ENCODE measurements around the gene DOK3. TPM values are rescaled to one million over a fixed set of nuclear protein-coding genes. Genes with fewer than 3 reads are reported as not detected.

The DOK3 gene
- total RNA-seq, 6 donors from 2014 or later = 17.4 to 113 (median 75.9) TPM

DNA sequence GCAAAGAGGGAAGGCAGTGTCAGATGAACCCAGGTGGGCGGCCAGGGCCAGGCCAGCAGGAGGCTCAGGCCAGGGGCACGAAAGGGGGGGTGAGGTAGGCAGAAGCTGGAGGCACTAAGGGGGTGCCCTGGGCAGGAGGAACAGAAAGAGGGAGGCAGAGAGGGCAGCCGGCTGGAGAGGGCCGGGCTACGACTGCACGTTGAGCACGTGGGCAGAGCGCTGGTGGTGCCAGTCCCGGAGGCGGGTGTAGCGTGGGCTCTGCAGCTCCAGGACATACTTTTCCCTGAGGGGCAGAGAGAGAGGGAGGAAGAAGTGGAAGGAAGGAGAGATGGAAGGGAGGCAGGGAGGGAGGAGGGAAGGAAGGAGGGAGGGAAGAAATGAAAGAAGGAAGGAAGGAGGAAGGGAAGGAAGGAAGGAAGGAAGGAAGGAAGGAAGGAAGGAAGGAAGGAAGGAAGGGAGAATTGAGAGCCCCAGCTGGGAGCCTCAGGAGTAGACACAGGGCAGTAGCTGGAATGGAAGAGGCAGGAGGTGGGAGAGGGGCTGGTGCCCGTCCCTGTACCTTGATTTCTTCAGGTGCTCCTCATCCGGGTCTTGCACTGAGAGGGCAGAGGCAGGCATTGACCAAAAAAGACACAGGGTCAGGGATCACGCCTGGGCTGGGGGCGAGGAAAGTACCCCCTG lies 19.2 kb downstream of the DOK3 start:
- ATAC-seq (ENCODE audit: low FRiP score in 2 of 2) (no peak), DNase-seq (peak in 1 of 2 donors; percentile 49)
- Histone ChIP-seq H3K4me1 (peaks cover 26 to 46% (median 30%) of the 10 kb centered on the region in 4 donors), H3K27me3 (no peaks in the 10 kb centered on the region), H3K9me3 (no peaks in the 10 kb centered on the region), H3K36me3 (peaks cover 4 to 70% (median 50%) of the 10 kb centered on the region in 4 donors), H3K27ac (no peak overlapping the region), H3K4me3 (no peak overlapping the region)
- 84 to 90% methylated on average over 15 of the region's 15 CpGs for WGBS, 2 donors
- TF ChIP-seq, protein P1, sequence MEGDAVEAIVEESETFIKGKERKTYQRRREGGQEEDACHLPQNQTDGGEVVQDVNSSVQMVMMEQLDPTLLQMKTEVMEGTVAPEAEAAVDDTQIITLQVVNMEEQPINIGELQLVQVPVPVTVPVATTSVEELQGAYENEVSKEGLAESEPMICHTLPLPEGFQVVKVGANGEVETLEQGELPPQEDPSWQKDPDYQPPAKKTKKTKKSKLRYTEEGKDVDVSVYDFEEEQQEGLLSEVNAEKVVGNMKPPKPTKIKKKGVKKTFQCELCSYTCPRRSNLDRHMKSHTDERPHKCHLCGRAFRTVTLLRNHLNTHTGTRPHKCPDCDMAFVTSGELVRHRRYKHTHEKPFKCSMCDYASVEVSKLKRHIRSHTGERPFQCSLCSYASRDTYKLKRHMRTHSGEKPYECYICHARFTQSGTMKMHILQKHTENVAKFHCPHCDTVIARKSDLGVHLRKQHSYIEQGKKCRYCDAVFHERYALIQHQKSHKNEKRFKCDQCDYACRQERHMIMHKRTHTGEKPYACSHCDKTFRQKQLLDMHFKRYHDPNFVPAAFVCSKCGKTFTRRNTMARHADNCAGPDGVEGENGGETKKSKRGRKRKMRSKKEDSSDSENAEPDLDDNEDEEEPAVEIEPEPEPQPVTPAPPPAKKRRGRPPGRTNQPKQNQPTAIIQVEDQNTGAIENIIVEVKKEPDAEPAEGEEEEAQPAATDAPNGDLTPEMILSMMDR (IDR thresholded peaks at IDR 0.05) = no peak
- no peak for TF ChIP-seq POLR2A (IDR thresholded peaks at IDR 0.05)
- no peak for TF ChIP-seq POLR2AphosphoS5 (IDR thresholded peaks at IDR 0.05)
- no peak for TF ChIP-seq EP300 (IDR thresholded peaks at IDR 0.05)

DNA sequence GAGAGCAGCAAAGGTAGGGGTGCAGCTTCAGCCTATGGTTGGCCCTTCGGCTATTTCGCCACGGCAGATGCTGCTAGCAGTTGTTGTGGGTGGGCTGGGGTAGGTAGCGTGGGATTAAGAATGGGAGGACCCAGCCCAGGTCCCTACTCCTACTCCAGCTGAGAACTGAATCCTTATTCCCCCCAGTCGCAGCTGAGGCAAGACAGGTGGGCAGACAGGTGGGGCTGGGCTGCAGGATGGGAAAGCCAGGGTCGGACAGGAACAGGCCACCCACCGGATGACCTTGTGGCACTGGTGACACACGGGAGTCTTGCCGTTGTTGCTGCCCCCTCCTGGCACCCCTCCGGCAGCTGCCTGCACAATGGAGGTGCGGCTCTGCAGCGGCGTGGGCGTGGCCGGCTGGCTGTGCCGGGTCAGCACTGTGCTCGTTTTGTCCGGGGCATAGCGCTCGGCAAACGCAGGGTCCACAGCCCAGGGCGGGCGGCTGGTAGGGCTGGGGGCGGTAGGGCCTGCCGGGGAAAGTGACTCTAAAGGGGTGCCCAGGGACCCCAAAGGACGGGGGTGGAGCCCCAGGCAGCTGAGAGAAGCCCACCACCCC lies 20.4 kb downstream of the DOK3 start:
- peak in 1 of 2 donors; percentile 84 for DNase-seq
- TF ChIP-seq POLR2AphosphoS5 (IDR thresholded peaks at IDR 0.05) (no peak), POLR2A (IDR thresholded peaks at IDR 0.05) (no peak), EP300 (IDR thresholded peaks at IDR 0.05) (no peak)
- TF ChIP-seq, protein P1 (IDR thresholded peaks at IDR 0.05) = no peak
- H3K4me3 ChIP-seq = no peak overlapping the region
- H3K36me3 ChIP-seq = peaks cover 4 to 79% (median 55%) of the 10 kb centered on the region in 4 donors
- H3K27ac ChIP-seq = no peak overlapping the region
- H3K9me3 ChIP-seq = no peaks in the 10 kb centered on the region
- 78 to 82% methylated on average over 8 to 25 of the region's 26 CpGs for WGBS, 2 donors
- ATAC-seq (ENCODE audit: low FRiP score in 2 of 2) = no peak
- H3K27me3 ChIP-seq = no peaks in the 10 kb centered on the region
- peaks cover 14 to 34% (median 18%) of the 10 kb centered on the region in 4 donors for H3K4me1 ChIP-seq

DNA sequence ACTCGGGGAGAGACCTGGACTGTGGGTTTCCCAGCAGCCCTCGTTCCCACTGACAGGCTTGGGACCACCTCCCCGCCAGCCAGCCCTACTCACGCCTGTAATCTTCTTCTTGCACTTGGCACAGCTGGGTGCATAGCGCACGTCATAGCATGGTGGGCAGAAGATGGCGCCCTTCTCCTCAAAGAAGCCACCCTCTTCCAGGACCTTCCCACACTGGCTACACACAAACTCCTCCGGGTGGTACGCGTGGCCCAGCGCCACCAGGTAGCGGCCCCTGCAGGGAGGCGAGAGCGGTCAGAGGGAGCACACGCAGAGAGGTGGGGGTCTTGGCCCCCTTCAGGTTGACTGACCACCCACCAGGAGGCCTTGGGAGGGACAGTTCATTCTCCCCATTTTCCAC lies 21.7 kb downstream of the DOK3 start:
- H3K27me3 ChIP-seq = no peaks in the 10 kb centered on the region
- DNase-seq = peak in 1 of 2 donors; percentile 59
- H3K9me3 ChIP-seq = no peaks in the 10 kb centered on the region
- ATAC-seq (ENCODE audit: low FRiP score in 2 of 2) = no peak
- TF ChIP-seq EP300 (IDR thresholded peaks at IDR 0.05) = no peak
- no peak for TF ChIP-seq POLR2AphosphoS5 (IDR thresholded peaks at IDR 0.05)
- TF ChIP-seq, protein P1 (IDR thresholded peaks at IDR 0.05) = no peak
- TF ChIP-seq POLR2A (IDR thresholded peaks at IDR 0.05) = no peak
- 89 to 91% methylated on average over 12 to 15 of the region's 15 CpGs for WGBS, 2 donors
- peaks cover 4 to 88% (median 62%) of the 10 kb centered on the region in 4 donors for H3K36me3 ChIP-seq
- H3K4me3 ChIP-seq = no peak overlapping the region
- H3K4me1 ChIP-seq = peaks cover 2 to 21% (median 7%) of the 10 kb centered on the region in 4 donors
- H3K27ac ChIP-seq = no peak overlapping the region

DNA sequence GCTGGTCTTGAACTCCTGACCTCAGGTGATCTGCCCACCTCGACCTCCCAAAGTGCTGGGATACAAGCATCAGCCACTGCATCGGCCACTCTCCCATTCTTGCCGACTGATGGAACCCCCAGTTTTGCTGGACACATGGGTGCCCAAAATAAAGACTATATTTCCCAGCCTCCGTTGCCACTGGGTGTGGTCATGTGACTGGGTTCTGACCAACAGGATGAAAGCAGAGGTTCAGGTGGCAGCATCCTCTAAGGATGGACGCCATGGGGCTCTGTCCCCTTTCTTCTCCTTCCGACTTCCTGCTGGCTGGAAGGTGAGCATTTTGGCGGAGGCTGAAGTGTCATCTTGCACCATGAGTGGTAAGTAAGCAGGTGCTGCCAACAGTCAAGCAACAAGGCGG lies 22.5 kb downstream of the DOK3 start:
- WGBS, 2 donors = 92 to 95% methylated on average over 8 of the region's 8 CpGs
- no peaks in the 10 kb centered on the region for H3K9me3 ChIP-seq
- ATAC-seq (ENCODE audit: low FRiP score in 2 of 2) (no peak), DNase-seq (no peak)
- no peak overlapping the region for H3K4me3 ChIP-seq
- H3K27ac ChIP-seq = no peak overlapping the region
- peaks cover 0 to 13% (median 3%) of the 10 kb centered on the region in 4 donors for H3K4me1 ChIP-seq
- H3K36me3 ChIP-seq = peaks cover 4 to 88% (median 60%) of the 10 kb centered on the region in 4 donors
- TF ChIP-seq POLR2AphosphoS5 (IDR thresholded peaks at IDR 0.05) (no peak), EP300 (IDR thresholded peaks at IDR 0.05) (no peak), POLR2A (IDR thresholded peaks at IDR 0.05) (no peak)
- TF ChIP-seq, protein P1 (IDR thresholded peaks at IDR 0.05) = no peak
- no peaks in the 10 kb centered on the region for H3K27me3 ChIP-seq

Measured in upper lobe of left lung (tissue), 6 donors.